Ammon's horn (tissue), 1 donor: ENCODE data around the gene DLEC1.
"Not testable (repeated sequence)": the region's sequence is repeated elsewhere in the genome, so short reads cannot be mapped to it uniquely, and the experiment has no call there.

ENCODE experiments used
- DNase-seq: peaks from one replicate; pipeline ENCODE4 v3.0.0-alpha.2; 2016; ENCODE audit warnings: low spot score

The DLEC1 gene

GRCh38 chr3:38038447-38038911, 529 bp upstream of the DLEC1 start:
- DNase-seq, result no peak

GRCh38 chr3:38039899-38040261, 872 bp downstream of the DLEC1 start:
- DNase-seq, result peak; percentile 83

- no peak for DNase-seq
Measured at GRCh38 chr3:38040401-38040800, 1.4 kb downstream of the DLEC1 start.

- no peak for DNase-seq
Measured at GRCh38 chr3:38043486-38043885, 4.5 kb downstream of the DLEC1 start.

- no peak for DNase-seq
Measured at GRCh38 chr3:38046027-38046426, 7.0 kb downstream of the DLEC1 start.

GRCh38 chr3:38046821-38047220, 7.8 kb downstream of the DLEC1 start:
- no peak for DNase-seq

GRCh38 chr3:38047896-38048295, 8.9 kb downstream of the DLEC1 start:
- DNase-seq, result no peak

- DNase-seq, result no peak
Measured at GRCh38 chr3:38049358-38050126, 10.5 kb downstream of the DLEC1 start.

GRCh38 chr3:38051131-38051530, 12.1 kb downstream of the DLEC1 start:
- no peak for DNase-seq

GRCh38 chr3:38053286-38053685, 14.3 kb downstream of the DLEC1 start:
- not testable (repeated sequence) for DNase-seq

- not testable (repeated sequence) for DNase-seq
Measured at GRCh38 chr3:38053813-38054498, 14.9 kb downstream of the DLEC1 start.

GRCh38 chr3:38054499-38055001, 15.5 kb downstream of the DLEC1 start:
- no peak for DNase-seq

- no peak for DNase-seq
Measured at GRCh38 chr3:38059148-38059547, 20.1 kb downstream of the DLEC1 start.

- DNase-seq, result no peak
Measured at GRCh38 chr3:38059591-38059990, 20.6 kb downstream of the DLEC1 start.

- no peak for DNase-seq
Measured at GRCh38 chr3:38062809-38063208, 23.8 kb downstream of the DLEC1 start.

- DNase-seq, result not testable (repeated sequence)
Measured at GRCh38 chr3:38064453-38064852, 25.4 kb downstream of the DLEC1 start.

- no peak for DNase-seq
Measured at GRCh38 chr3:38067508-38068233, 28.7 kb downstream of the DLEC1 start.

- DNase-seq, result no peak
Measured at GRCh38 chr3:38070013-38070412, 31.0 kb downstream of the DLEC1 start.

- not testable (repeated sequence) for DNase-seq
Measured at GRCh38 chr3:38077073-38077472, 38.1 kb downstream of the DLEC1 start.

GRCh38 chr3:38082296-38082695, 43.3 kb downstream of the DLEC1 start:
- not testable (repeated sequence) for DNase-seq

- DNase-seq, result not testable (repeated sequence)
Measured at GRCh38 chr3:38083254-38083653, 44.2 kb downstream of the DLEC1 start.

- DNase-seq, result no peak
Measured at GRCh38 chr3:38083871-38084333, 44.9 kb downstream of the DLEC1 start.
